LoVo (cell line): ENCODE data around the gene WDR46.
A peak's percentile ranks its signal among the peaks of the same experiment; 100 is the strongest.
"Not testable (repeated sequence)": the region's sequence is repeated elsewhere in the genome, so short reads cannot be mapped to it uniquely, and the experiment has no call there.

ENCODE experiments used
- DNase-seq: peaks from one replicate; pipeline ENCODE4 v3.0.0-alpha.2; 2016; ENCODE audit warnings: low spot score

WDR46 gene

GRCh38 chr6:33288141-33288920 is 708 bp downstream of the WDR46 start:
- no peak for DNase-seq

GRCh38 chr6:33286946-33287914 is 1.8 kb downstream of the WDR46 start:
- DNase-seq, result no peak

GRCh38 chr6:33285214-33285613 is 3.8 kb downstream of the WDR46 start:
- not testable (repeated sequence) for DNase-seq

- DNase-seq, result no peak
Observed at GRCh38 chr6:33280539-33280938, 8.5 kb downstream of the WDR46 start.

- peak; percentile 12 for DNase-seq
Observed at GRCh38 chr6:33279971-33280511, 9.0 kb downstream of the WDR46 start.

- no peak for DNase-seq
Observed at GRCh38 chr6:33279257-33279695, 9.8 kb downstream of the WDR46 start.

GRCh38 chr6:33278810-33279209 is 10.2 kb downstream of the WDR46 start:
- no peak for DNase-seq

- DNase-seq, result no peak
Observed at GRCh38 chr6:33278392-33278741, 10.7 kb downstream of the WDR46 start.

GRCh38 chr6:33277663-33278391 is 11.2 kb downstream of the WDR46 start:
- no peak for DNase-seq

- peak; percentile 75 for DNase-seq
Observed at GRCh38 chr6:33276864-33277662, 12.0 kb downstream of the WDR46 start, which contains the start of gene B3GALT4. B3GALT4 (plus strand) TSS chr6:33277123; CDS start chr6:33277420, 297 bp downstream.

- DNase-seq, result no peak
Observed at GRCh38 chr6:33276581-33276863, 12.5 kb downstream of the WDR46 start.

- DNase-seq, result not testable (repeated sequence)
Observed at GRCh38 chr6:33275795-33276580, 13.1 kb downstream of the WDR46 start.

- no peak for DNase-seq
Observed at GRCh38 chr6:33273924-33274902, 14.8 kb downstream of the WDR46 start.

- no peak for DNase-seq
Observed at GRCh38 chr6:33273129-33273923, 15.7 kb downstream of the WDR46 start.

- no peak for DNase-seq
Observed at GRCh38 chr6:33272275-33273128, 16.5 kb downstream of the WDR46 start.

GRCh38 chr6:33271468-33272274 is 17.4 kb downstream of the WDR46 start, which contains the start of the genes RPS18 and VPS52:
RPS18 (plus strand) TSS chr6:33272075; CDS start chr6:33272120, 45 bp downstream.
VPS52 (minus strand) TSS chr6:33271876; CDS start chr6:33271675, 201 bp downstream.
- DNase-seq, result peak; percentile 98
